HG03196 (cell line): ENCODE data around the gene RPA3.
A peak's percentile ranks its signal among the peaks of the same experiment; 100 is the strongest.
"Not testable (repeated sequence)": the region's sequence is repeated elsewhere in the genome, so short reads cannot be mapped to it uniquely, and the experiment has no call there.

Source experiments
- ATAC-seq: cut with Tn5 transposase; IDR thresholded peaks from one replicate; pipeline ENCODE4 v1.9.1; 2021; ENCODE audit not compliant: unreplicated experiment

RPA3 gene

DNA sequence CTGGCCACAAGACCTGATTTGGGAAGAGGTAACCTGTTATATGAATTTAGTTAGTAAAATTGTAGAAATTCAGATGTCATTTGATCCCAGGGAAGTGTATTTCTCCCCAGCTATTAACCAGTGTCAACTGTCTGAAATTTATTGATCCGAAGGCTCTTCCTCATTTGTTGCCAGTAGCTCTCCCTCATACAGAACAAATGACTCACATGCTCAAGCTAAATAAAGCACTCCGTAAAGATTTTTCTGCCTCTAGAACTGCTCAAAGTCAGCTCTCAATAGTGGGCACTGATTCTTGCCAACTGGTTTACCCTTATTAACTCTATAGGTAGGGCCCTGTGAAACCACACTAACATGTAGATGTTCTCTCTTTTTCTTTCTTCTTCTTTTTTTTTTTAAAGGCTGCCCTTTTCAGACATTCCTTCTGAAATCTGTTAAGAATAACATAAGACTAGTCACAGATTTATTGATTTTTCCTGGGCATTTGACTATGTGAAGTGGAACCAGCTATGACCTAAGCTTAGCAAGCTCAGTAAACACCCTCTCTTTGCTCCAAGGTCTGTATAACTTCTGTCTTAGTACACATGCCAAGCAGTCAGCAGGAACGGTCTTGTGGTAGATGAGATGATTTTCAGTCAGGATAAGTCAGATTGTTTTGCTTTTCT, 21.8 kb downstream of the RPA3 start:
- ATAC-seq, result no peak

DNA sequence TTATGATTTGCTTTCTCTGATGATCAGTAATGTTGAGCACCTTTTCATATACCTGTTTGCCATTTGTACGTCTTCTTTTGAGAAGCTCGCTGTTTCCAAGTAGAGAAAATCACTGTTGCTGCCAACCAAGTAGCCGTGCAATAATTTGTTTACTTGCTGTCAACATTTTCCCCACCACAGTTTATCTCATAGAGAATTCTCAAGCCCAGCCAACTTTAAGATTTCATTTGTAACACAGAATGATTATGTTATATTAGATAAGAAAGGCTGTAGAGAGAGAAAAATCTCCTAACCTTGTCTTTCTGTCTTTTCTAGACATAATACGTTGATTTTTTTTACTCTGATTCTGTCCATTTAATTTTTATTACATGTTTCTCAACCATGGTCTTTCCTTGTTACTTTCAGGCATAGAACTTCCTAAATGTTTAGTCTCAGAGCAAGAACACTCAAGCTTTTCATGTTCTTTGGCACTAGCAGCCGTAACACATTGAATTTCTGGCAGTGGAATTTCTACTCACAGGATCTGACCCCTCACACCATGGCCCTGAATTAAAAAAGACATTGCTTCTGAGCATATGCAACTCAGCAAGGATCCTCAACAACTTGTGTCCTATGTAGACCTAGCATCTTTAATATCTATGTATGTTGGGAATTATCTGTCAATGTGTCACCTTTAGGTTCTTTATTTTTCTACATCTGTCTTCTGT, 23.1 kb downstream of the RPA3 start:
- no peak for ATAC-seq

DNA sequence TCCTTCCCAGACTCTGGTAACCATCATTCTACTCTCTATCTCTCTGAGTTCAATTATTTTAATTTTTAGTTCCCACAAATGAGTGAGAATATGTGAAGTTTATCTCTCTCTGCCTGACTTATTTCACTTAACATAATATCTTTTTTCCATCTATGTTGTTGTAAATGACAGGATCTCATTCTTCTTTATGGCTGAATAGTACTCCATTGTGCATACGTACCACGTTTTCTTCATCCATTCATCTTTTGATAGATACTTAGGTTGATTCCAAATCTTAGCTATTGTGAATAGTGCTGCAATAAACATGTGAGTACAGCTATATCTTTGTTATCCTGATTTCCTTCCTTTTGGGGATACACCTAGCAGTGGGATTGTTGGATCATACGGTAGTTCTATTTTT, 23.9 kb downstream of the RPA3 start:
- ATAC-seq, result no peak

DNA sequence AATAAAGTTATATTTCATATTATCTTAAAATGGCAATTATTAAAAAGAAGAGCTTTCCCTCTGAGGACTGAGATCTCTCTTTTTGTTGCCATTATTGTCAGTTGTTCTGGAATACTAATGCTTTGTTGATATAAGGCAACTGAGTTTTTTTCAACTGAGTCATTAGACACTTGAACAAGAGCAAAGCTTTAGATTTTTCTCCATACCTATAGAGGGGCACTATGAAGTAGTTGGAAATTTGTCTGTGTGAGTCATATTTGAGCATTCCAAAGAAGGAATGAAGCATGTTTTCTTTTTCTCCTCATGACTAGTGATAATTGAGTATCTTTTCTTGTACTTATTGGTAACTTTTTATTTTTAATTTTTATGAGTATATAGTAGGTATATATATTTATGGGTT, 24.5 kb downstream of the RPA3 start:
- ATAC-seq, result no peak

DNA sequence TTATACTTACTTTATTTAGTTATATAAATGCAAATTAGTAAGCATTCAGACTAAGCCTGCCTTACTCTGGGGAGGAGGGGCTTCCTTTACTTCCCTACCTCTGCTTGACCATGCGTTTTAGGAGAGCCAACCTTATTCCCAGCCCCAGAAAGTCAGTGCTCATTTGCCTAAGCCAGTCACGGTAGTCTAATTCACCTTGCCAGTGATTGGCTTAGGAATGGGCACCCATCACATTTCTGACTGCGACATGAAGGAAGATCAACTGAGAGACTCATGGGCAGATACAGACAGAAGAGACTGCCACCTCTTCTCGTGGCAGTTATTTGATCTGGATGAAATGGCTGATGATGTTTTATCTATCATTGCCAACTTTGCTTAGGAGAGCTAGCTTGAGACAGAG, 29.5 kb downstream of the RPA3 start:
- ATAC-seq, result no peak

DNA sequence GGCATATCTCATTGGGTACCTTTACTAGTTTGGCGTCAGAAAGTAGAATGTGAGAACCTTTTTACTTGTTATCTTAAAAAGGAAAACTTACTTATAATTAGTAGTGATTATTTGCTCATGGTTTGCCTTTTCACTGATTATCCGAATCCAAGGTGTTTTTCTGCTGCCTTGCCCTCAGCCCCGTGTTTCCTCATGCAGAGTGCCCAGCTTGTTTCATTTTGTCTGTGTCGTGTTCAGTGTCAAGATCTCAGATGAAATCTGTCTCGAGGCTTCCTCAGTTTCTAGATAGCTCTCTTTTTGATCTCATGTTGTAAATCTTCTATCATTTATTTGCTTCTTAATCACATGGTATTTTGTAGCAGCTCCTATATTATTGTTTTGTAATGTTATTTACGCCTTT, 30.1 kb downstream of the RPA3 start:
- ATAC-seq, result no peak

DNA sequence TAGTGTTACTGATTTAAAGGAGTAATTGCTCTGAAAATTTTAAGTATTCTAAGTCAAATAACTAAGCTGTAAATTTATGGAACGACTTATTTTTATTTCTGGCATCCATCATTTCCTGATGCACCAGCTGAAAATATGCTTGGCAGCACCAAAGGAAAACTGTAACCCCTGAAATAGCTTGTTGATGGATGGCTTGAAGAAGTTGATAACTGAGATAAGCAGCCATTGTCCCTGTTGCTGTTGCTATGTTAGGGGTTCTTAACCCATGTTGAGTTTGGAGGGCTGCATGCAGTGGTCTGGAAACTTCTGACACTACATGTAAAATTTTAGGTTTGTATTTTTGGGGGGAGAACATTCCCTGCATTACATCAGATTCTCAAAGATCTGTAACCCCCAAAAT, 30.6 kb downstream of the RPA3 start:
- ATAC-seq, result no peak

DNA sequence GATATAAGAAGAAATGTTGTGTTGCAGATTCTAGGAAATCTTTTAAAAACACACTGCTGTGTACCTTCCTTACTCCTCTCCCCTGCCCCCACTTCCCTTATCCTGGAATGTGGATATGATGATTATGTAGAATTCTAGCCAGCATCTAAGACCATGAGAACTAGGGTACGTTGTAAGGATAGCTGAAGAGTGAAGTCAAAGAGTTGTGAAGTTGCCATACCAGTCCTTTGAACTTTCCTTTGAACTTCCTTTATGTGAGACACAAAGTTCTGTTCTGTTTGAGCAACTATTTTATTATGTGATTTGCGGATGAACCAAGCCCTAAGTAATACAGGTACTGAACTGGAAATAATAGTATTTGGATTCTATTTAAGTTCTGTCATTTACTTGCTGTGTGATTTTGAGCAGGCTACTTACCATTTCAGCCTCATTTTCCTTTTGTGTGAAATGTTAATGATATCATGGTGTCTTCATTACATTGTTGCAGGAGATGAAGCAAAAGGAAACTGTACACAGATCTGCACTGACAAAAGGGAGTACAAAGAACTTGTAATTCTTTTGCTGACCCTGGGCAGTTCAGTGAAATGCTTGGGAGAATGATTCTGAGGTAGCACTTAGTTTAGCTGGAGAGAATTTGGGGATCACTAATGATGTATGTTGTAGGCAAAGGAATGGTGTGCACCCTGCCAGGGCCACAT, 31.4 kb downstream of the RPA3 start:
- no peak for ATAC-seq

DNA sequence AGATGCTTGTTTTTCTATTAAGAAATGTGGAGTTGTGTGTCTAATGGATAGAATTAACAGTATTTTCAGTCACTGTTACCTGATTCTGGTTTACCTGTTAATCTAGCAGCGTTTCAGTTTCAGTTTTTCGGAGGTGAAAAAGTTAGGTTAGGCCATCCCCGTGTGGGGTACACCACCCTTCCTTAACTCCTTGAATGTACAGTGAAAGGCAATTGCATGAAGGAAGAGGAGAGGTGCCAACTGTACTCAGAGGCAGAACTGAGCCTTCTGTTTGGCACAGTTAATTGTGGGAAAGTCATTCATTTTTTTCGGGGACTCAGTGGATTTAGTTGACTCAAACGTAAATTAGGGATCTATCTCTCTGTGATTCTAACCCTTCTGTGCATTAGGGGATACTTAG, 35.5 kb downstream of the RPA3 start:
- no peak for ATAC-seq

DNA sequence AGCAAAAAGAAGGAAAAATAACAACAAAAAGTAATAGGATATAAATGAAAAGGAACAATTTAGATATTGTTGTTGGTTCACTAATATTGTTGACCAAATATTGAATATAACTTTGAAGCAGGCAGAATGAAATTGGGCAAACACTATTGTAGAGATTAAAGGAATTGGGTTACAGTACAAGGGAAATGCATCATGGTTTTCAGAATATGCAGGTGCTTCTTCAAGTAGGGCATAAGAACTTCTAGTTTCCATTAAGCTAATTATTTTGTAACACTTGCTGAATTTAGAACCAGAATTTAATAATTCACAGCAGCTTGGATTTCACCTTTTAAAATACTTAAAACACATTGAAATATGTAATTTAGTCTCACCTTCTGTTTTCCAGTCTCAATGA, 36.5 kb downstream of the RPA3 start:
- ATAC-seq, result no peak

DNA sequence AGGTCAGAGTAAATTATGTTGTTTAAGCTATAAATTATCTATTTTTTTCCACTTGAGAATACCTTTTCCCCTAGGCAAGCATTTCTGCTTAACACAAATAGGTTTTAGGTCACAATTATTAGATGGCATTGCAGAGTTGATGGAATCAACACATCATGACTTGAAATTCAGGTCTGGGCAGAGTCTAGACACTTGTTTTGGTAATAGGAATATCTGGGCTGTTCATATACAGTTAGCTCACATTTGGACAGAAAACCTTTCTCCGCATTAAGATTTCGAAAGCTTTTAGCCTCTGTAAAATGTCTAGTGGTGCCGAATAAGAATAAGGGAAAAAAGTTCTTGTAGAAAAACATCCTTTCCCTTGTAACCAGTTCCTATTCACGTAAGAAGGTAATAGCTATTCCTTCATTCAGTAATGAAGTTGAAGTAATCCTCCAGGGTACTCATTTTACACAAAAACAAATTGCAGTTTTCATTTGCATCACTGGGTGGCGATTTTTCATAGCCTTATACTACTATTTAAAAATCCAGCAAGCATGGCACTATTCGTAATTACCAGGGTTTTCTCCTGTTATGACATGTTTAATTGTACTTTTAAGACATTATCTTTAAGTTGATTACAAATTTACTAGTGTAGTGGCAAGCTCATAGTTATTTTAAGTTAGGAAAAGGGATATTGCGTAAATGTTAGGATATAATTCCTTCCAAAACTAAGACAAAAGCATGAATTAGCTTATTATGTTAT, 37.0 kb downstream of the RPA3 start:
- peak; percentile 76 for ATAC-seq

DNA sequence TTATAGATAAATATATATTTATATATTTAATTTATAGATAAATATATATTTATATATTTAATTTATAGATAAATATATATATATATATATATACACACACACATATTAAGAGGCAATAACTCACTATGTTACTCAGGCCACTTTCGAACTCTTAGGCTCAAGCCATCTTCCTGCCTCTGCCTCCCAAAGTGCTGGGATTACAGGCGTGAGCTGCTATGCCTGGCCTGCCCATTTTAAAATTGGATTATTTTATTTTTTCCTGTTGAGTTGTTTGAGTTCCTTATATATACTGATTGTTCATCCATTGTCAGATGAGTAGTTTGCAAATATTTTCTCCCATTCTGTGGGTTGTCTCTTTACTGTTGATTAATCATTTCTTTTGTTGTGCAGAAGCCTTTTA, 38.8 kb downstream of the RPA3 start:
- not testable (repeated sequence) for ATAC-seq

DNA sequence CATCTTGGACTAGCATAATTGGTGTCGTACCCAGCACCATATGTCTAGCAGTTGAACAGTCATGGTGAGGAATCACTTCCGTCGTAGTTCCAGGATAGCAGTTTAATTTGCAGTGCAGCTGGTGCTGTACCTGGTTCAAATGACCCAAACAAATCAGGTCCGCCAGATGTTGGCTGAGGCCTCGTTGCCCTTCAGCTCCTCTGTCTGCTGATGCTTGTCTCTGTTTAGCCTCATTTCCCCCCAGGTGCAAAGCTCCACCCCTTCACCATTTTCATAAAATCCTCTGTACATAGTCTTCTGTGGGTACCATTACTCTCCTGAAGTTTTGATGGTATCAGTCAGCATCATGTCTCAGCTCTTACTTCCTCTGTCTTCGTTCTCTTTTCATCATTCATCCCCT, 42.7 kb downstream of the RPA3 start:
- no peak for ATAC-seq

DNA sequence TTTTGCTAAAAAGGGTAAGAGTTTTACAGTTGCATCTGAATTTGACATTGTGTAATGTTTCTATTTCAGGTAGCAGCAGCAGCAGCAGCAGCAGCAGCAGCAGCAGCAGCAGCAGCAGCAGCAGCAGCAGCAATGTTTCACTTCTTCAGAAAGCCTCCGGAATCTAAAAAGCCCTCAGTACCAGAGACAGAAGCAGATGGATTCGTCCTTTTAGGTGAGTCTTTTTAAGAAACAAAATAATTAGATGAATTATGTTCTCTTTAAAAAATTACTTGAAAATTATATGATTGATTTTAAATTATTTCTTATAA, 45.2 kb downstream of the RPA3 start:
- no peak for ATAC-seq

DNA sequence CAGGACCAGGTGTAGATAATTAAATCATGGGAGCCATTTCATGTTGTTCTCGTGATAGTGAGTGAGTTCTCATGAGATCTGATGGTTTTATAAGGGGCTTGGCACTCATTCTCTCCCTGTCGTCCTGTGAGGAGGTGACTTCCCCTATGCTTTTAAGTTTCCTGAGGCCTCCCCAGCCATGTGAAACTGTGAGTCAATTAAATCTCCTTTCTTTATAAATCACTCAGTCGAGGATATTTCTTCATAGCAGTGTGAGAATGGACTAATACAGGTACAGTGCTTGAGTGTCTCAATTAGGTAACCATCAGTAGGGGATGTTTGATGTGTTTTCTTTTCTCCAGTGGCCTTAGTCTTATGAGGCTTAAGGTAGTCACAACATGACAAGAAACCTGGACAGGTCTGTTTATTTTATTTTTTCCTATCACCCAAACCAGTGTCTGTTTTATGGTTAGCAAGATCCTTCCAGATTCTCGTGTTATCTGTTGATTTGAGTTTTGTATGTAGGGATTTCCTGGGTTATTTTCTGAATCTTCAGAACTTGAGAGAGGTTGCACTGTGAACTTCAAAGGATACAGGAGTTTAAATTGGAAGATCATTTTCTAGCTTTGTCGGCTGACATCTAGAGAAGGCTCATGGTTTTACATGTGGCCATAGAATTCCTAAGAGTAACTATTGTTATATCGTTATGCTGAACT, 45.7 kb downstream of the RPA3 start:
- no peak for ATAC-seq

DNA sequence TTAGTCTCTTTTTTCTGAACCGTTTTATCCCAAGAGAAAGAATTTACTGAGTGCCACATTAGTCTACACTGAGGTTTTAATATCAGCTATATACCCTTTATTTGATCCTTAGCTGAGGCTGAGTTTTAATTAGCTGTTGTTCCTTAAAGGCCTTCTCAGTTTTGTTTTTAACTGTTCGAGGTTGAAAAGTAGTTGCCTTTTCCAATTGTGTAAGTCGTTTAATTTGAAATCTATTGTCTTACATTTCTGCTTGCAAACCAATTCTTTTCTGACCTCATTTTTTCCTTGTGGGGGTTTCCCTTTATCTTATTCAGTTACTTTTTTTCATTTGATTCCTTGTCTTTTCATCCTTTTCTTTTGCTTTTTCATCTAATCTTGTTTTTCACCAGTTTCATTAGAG, 47.0 kb downstream of the RPA3 start:
- ATAC-seq, result no peak

DNA sequence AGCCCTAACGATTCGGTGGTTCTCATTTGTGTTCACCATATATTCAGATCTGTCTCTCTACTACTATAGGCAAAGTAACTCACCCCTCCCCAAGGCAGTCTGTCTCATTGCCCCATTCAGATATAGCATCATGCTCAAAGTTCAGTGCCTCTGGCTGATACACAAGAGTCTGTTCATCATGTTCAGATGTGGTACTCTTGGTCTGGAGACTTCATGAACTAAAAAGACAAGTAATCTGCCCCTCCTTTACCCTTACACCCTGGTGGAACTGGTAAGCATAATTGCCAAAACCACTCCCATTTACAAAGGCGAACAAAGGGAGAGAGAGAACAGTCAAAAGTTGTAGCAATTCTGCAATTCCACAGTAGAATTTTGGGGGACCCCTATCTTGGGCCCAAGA, 47.9 kb downstream of the RPA3 start:
- no peak for ATAC-seq

DNA sequence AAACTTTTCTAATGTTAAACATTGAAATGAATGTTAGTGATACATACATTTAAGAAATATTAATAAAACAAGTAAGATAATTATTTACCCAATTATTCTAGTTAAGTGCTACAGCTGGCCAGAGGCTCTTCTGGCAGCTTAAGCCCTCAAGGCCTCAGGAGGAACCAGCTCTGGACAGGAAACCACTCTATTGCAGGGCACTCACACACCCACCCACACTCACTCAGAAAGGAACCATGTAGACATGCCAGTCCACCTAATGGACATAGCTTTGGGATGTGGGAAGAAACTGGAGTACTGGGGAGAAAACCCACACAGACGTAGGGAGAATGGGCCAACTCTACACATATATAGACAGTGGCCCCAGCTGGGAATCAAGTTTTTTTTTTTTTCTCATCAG, 49.7 kb downstream of the RPA3 start:
- ATAC-seq, result no peak

DNA sequence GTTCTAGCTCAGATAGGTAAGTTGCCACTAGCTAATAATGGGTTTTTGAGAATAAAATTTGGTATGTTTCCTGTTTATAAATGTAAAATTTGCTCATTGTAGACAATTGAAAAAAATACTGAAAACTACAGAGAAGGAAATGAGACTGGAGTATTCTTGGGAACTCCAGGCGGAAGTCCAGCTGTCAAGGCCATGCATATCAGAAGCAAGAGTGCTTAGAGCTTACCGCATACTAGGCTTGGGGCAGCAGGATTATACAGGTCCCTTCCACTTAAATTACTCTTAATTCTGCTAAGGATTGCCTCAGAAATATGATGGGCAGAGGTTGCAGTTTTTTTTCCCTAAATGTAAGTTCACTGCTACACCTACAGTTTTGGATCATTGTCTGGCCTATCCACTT, 51.2 kb downstream of the RPA3 start:
- ATAC-seq, result no peak

DNA sequence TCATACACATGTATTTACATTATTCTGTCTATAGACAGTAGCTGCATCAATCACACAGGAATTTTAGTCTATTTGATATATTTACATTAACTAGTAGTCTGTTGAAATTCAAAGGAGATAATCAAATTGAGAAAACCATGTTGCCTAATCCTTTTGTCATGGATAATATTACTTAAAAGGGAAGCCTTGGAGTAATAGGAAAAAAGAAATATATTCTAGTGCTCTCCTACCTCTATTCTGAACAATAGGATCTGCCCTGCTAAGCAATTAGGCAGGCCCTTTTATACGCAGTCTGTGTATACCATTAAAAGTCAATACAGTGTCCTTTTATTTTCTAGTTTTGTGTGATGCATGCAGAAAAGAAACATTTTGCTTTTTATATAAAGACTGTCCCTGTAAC, 53.4 kb downstream of the RPA3 start:
- no peak for ATAC-seq

DNA sequence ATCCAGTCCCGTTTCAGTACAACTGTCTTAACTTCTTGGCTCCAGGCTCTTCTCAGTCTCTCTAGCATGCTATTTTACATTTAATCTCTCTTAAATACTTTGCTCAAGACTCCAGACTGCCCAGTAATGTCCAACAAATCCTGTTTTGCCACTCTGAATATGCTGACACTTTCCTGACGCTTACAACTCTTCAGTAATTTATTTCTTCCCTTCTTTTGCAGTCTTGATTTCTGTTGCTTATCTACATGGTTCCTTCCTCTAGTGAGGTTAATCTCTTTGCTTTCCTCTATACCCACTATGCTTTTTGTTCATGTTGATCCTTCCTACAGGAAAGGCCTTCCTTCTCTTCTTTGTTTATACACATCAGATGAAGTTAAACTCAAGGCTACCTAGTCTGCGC, 54.1 kb downstream of the RPA3 start:
- ATAC-seq, result no peak
